ENCODE measurements around the gene DOC2B. TPM values are rescaled to one million over a fixed set of nuclear protein-coding genes. Genes with fewer than 3 reads are reported as not detected.

The DOC2B gene
- total RNA-seq (2014; rRNA removed; shearing (Covaris generic)), result not detected in 2 replicates
- not detected in 2 replicates for total RNA-seq (2022)
- percentile 4 among the genes with signal in this experiment for Bru-seq, nascent RNA
- not detected for BruChase-seq, experiment 1, labeled RNA remaining after a 6-hour chase
- BruChase-seq, experiment 2, labeled RNA remaining after a 2-hour chase, result percentile 11 among the genes with signal in this experiment
- long read RNA-seq, result 0 reads

GRCh38 chr17:181245-182049 is at the start of gene DOC2B:
TSS of gene DOC2B (minus strand) at chr17:181650. CDS start at chr17:181479, 171 bp downstream.
- no peaks in the 10 kb centered on the region for H3K4me1 ChIP-seq (ENCODE audit: insufficient read depth, low read length, poor library complexity, severe bottlenecking)
- no peak within 1 kb of the TSS for H3K27ac ChIP-seq (ENCODE audit: low read depth, low read length, poor library complexity, severe bottlenecking)
- POLR2A ChIA-PET, result no interaction called here
- no TSS peak for BruUV-seq (replicated peaks)
- H3K4me2 ChIP-seq (ENCODE audit: low read length), result no peak within 1 kb of the TSS
- no peaks in the 10 kb centered on the region for H3K79me2 ChIP-seq (ENCODE audit: insufficient read depth, low read depth, low read length)
- H4K20me1 ChIP-seq (ENCODE audit: insufficient read depth, low read length), result no peaks in the 10 kb centered on the region
- no peak for TF ChIP-seq CTCF (conservative IDR thresholded peaks at IDR 0.05; ENCODE audit: low read length)
- TF ChIP-seq EZH2phosphoT487 (IDR thresholded peaks at IDR 0.05; ENCODE audit: borderline replicate concordance, low read depth, low read length), result no peak
- no peak within 1 kb of the TSS for H3K4me3 ChIP-seq (ENCODE audit: low read depth, low read length, poor library complexity, severe bottlenecking)
- no peaks in the 10 kb centered on the region for H3K36me3 ChIP-seq (ENCODE audit: insufficient read depth, low read length)
- no peaks in the 10 kb centered on the region for H3K9me2 ChIP-seq (ENCODE audit: insufficient read depth, low read length)
- no peak within 1 kb of the TSS for H2AFZ ChIP-seq (ENCODE audit: low read length)
- CTCF ChIA-PET (ENCODE audit: unreplicated experiment), result no interaction called here
- no peak for DNase-seq (ENCODE audit: low spot score)
- intact Hi-C loops (cut with micrococcal nuclease; ENCODE audit: unreplicated experiment), result no loop called here
- no peaks in the 10 kb centered on the region for H3K9me3 ChIP-seq (ENCODE audit: low read length)

GRCh38 chr17:230395-230770 is 48.9 kb upstream of the DOC2B start:
- Histone ChIP-seq H4K20me1 (ENCODE audit: insufficient read depth, low read length) (no peaks in the 10 kb centered on the region), H3K27ac (ENCODE audit: low read depth, low read length, poor library complexity, severe bottlenecking) (peak overlapping the region; percentile 94), H2AFZ (ENCODE audit: low read length) (no peak overlapping the region), H3K9me2 (ENCODE audit: insufficient read depth, low read length) (no peaks in the 10 kb centered on the region), H3K79me2 (ENCODE audit: insufficient read depth, low read depth, low read length) (no peaks in the 10 kb centered on the region), H3K4me2 (ENCODE audit: low read length) (peak overlapping the region; percentile 74; the same call in 1 of the 2 replicates), H3K36me3 (ENCODE audit: insufficient read depth, low read length) (no peaks in the 10 kb centered on the region), H3K9me3 (ENCODE audit: low read length) (no peaks in the 10 kb centered on the region), H3K4me3 (ENCODE audit: low read depth, low read length, poor library complexity, severe bottlenecking) (no peak overlapping the region), H3K4me1 (ENCODE audit: insufficient read depth, low read length, poor library complexity, severe bottlenecking) (peaks cover 45% of the 10 kb centered on the region)
- no peak for DNase-seq (ENCODE audit: low spot score)
- POLR2A ChIA-PET, result interaction anchor here (0.6 kb wide), 1 partner anchor 171 kb away, joined by 3 read pairs; no protein-coding TSS in a partner anchor
- intact Hi-C loops (cut with micrococcal nuclease; ENCODE audit: unreplicated experiment), result no loop called here
- TF ChIP-seq EZH2phosphoT487 (IDR thresholded peaks at IDR 0.05; ENCODE audit: borderline replicate concordance, low read depth, low read length), result no peak
- no peak for TF ChIP-seq CTCF (conservative IDR thresholded peaks at IDR 0.05; ENCODE audit: low read length)
- BruUV-seq (replicated peaks), result no TSS peak
- CTCF ChIA-PET (ENCODE audit: unreplicated experiment), result no interaction called here
